Stimulated activated naive CD8-positive, alpha-beta T cell treated with anti-CD3 and anti-CD28 coated beads, Interleukin-15, Interleukin-2, amounts not matched to agents 100 ng/mL and 50 ng/mL, for 24 hours (primary cell): ENCODE measurements around the gene FSCN2.

Experiments
- H3K27ac Mint-ChIP-seq: one replicate; pipeline ENCODE4 v1.8.0; 2021; ENCODE audit warnings: mild to moderate bottlenecking, mixed read lengths
- H3K27me3 Mint-ChIP-seq: one replicate; pipeline ENCODE4 v1.8.0; 2021; ENCODE audit warnings: mixed read lengths
- H3K36me3 Mint-ChIP-seq: one replicate; pipeline ENCODE4 v1.8.0; 2021; ENCODE audit warnings: low read depth, mixed read lengths
- H3K4me1 Mint-ChIP-seq: one replicate; pipeline ENCODE4 v1.8.0; 2021; ENCODE audit warnings: low read depth, mixed read lengths
- H3K4me3 Mint-ChIP-seq: one replicate; pipeline ENCODE4 v1.8.0; 2021; ENCODE audit warnings: mild to moderate bottlenecking, mixed read lengths
- H3K9me3 Mint-ChIP-seq: one replicate; pipeline ENCODE4 v1.8.0; 2021; ENCODE audit warnings: mixed read lengths

FSCN2 gene

DNA sequence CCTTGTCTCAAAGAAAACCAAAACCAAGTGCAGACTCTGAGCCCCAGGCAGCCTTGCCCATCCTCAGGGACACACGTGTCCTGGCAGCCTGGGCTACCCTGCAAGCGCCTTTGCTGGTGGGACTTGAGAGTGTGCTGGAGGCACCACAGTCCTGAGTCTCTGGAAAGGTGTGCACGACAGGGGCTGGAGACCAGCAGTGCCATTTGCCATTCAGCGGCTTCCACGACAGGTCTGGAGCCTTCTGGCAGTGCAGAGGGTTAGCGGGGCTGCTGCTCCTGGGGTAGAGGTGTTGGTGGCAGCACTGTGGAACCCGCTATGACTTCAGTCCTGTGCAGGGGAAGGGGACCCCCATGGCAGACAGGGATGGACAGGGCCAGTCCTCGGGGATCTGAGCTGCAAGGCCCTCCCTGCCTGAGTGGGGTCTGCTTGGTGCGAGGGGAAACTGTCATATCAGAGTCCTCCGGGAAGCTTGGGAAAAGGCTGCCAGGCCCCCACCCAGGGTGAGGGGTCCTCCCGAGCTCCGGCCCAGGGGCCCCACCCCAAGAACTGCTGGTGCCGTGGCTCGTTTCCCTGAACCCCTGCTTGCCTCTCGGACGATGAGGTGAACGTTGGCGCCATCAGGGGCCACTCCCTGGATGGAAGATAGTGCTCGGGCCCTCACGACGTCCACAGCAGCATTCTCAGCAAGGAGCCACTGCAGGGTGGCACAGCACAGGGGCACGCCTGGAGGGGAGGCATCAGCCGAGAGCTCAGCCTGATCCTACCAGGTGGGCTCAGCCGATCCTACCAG is 17.2 kb downstream of the FSCN2 start:
- Mint-ChIP-seq H3K9me3 (no peaks in the 10 kb centered on the region), H3K27me3 (no peaks in the 10 kb centered on the region), H3K4me3 (no peak overlapping the region), H3K36me3 (peaks cover 13% of the 10 kb centered on the region), H3K27ac (no peak overlapping the region), H3K4me1 (peaks cover 11% of the 10 kb centered on the region)

DNA sequence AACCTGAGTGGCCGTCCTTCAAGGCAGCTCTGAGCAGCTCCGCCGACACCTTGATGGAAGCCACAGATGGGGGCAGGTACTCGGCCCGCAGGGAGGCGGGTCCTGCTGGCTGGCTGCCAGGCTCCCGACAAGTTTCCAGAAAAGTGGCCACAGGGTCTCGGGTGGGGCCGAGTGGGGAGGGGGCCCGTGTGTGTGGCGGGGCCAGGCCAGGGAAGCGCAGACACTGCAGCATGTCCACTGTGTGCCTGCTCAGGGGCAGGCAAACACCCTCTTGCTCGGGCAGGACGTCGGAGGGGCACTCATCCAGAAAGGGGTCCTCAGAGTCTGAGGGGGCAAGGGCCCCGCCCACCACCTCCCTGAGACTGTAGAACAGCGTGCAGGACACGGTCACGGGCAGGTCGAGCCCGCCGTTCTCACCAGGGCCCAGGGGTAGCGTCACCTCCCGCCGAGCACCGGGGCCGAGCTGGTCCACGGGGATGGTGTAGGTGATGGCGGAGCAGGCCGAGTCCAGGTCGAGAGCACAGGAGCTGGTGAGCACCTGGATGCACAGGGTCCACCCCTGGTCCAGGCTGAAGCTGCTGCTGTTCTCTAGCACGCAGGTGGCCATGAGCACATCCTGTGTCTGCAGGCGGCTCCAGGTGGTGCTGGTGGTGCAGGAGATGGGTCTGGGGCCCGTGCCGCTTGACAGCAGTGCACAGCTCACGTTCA is 18.9 kb downstream of the FSCN2 start:
- Mint-ChIP-seq H3K36me3 (peaks cover 13% of the 10 kb centered on the region), H3K4me3 (no peak overlapping the region), H3K4me1 (peaks cover 24% of the 10 kb centered on the region), H3K9me3 (no peaks in the 10 kb centered on the region), H3K27me3 (no peaks in the 10 kb centered on the region), H3K27ac (no peak overlapping the region)

DNA sequence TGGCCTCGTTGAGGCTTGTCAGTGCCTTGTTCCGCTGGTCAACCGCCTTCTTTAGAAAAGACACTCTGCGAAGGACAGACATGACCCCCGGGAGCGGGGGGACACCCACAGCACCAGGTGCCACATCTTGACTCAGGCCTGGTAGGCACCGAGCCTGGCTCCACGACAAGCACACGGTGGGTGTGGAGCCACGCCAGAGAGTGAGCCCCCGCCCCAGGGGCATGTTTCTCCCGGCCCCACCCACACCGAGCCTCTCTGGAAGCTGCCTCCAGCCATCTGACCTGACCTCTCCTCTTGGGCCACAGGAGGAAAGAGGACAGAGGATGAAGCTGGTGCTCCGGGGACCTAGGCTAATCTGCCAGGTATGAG is 19.4 kb downstream of the FSCN2 start:
- Mint-ChIP-seq H3K36me3 (peaks cover 13% of the 10 kb centered on the region), H3K27ac (no peak overlapping the region), H3K4me1 (peaks cover 24% of the 10 kb centered on the region), H3K4me3 (no peak overlapping the region), H3K9me3 (no peaks in the 10 kb centered on the region), H3K27me3 (no peaks in the 10 kb centered on the region)

DNA sequence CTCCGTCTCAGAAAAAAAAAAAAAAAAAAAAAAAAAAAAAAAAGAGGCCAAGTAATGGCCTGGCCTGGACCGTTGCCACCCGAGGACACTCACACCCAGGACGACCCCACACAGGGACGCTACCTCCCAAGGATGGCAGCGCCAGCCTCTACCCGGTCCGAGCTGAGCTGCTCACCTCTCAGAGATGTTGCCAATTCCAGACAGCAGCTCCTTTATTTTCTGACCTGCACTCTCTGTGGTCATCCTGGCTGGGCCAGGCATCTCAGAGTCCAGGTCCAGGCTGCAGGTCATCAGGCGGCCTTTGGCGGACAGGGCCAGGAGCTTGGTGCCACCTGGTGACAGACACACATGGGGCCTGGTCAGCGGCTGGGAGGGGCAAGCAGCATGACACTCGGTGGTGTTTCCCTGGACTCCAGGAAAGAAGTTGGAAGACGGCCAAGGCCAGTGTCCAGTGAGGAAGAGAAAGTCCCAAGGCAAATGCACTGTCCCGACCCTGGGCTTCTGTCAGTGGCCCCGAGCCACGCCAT is 20.9 kb downstream of the FSCN2 start:
- Mint-ChIP-seq H3K27me3 (no peaks in the 10 kb centered on the region), H3K36me3 (peaks cover 17% of the 10 kb centered on the region), H3K27ac (no peak overlapping the region), H3K9me3 (no peaks in the 10 kb centered on the region), H3K4me1 (peaks cover 36% of the 10 kb centered on the region), H3K4me3 (no peak overlapping the region)

DNA sequence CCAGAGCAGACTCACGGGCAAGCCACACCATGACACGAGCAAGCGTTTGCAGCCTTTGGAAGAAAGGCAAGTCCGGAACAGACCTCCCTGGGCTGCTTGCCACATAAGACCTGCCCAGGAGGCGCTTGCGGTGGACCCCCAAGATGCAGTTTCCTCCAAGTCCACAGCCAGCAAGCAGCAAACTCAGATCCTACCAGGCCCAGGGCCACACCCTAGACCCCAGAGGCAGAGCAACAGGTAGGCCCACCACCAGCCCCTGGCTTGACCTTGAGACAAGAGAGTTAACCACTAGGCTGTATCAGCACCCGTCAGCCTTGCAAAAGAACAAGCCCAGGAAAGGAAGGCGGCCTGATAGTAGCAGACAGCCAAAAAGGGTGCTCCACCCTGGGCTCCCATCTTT is 21.6 kb downstream of the FSCN2 start:
- Mint-ChIP-seq H3K27ac (no peak overlapping the region), H3K36me3 (peaks cover 19% of the 10 kb centered on the region), H3K9me3 (no peaks in the 10 kb centered on the region), H3K27me3 (no peaks in the 10 kb centered on the region), H3K4me1 (peaks cover 40% of the 10 kb centered on the region), H3K4me3 (peak overlapping the region; percentile 90)

DNA sequence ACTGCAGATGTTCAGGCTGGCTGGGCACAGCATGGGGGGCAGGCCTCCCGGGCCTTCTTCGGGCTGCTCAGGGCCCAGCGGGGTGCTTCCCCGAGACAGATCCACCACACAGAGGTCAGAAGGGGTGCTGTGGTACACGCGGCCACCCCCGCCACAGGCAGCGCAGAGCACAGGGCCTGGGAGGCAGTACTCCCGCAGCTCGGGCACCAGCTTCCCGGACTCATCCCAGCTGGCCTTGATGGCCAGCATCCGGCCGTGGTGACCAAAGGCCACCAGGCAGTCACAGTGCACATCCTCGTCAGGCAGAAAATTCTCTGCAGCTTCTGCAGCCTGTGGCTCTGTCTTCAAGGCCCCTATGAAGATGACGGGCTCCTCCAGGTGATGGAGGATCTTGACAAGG is 22.1 kb downstream of the FSCN2 start:
- no peak overlapping the region for H3K27ac Mint-ChIP-seq
- no peaks in the 10 kb centered on the region for H3K9me3 Mint-ChIP-seq
- H3K4me1 Mint-ChIP-seq = peaks cover 40% of the 10 kb centered on the region
- H3K4me3 Mint-ChIP-seq = peak overlapping the region; percentile 90
- H3K27me3 Mint-ChIP-seq = no peaks in the 10 kb centered on the region
- H3K36me3 Mint-ChIP-seq = peaks cover 19% of the 10 kb centered on the region

DNA sequence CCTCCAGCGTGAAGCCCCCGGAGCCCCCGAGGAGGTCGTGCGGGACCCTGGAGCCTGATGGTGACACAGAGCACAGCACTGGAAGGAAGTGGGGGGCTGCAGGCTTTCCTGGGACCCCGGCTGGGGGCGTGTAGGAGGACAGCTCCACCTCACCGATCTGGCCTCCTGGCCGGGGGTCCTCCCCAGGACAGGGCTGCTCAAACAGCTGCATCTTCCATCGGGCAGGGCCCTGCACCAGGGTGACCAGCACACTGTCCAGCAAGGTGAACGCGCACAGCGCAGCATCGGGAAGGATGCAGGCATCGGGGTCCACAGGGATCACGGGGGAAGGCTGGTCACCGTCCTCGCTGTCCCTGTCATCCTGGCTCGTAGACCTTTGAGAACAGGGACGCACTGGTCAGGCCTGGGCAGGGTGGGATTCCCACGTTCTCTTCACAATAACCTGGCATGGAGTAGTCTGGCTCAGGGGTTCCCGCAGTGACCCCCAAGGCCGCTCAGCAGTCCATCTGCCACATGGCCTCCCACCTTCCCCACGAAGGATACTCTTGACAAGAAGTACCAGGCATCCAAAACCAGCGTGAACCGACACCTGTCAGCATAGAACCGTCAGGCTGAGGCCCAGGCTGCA is 22.8 kb downstream of the FSCN2 start:
- no peaks in the 10 kb centered on the region for H3K9me3 Mint-ChIP-seq
- peak overlapping the region; percentile 90 for H3K4me3 Mint-ChIP-seq
- peaks cover 40% of the 10 kb centered on the region for H3K4me1 Mint-ChIP-seq
- H3K36me3 Mint-ChIP-seq = peaks cover 19% of the 10 kb centered on the region
- H3K27me3 Mint-ChIP-seq = no peaks in the 10 kb centered on the region
- H3K27ac Mint-ChIP-seq = peak overlapping the region; percentile 82

DNA sequence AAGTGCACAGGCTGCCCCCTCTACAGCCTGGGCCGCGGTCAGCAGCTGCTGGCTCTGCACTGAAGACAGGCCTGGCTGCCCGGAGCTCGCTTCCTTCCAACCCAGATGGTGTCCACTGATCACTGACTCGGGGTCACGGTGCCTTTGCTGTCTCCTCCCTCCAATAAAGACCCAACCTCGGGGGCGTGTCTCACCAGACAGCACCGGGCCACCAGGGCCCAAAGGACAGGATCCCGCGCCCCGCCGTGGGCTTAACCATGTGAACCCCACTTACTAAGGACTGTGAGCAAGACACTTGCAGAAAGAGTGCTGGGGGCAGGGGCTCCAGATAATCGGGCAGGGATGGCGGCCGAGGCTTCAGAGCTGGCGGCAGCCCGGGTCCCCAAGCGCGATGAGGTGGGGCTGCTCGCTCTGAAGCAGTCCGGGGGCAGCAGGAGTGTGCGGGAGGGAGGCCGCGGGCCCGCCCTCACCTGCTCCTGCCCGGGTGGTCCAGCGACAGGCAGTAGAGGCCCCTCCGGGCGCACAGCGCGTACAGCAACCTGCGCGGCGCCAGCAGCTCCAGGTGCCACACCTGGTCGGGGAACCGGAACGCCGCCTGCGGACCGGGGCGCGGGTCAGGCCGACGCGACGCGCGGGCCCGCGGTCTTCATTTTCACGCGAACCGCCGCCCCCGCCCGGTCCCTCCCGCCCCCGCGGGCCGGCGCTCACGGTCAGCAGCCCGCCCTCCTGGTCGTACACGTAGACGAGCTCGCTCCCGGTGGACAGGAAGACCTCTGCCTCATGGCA is 23.5 kb downstream of the FSCN2 start:
- peaks cover 43% of the 10 kb centered on the region for H3K4me1 Mint-ChIP-seq
- H3K36me3 Mint-ChIP-seq = peaks cover 19% of the 10 kb centered on the region
- peak overlapping the region; percentile 90 for H3K4me3 Mint-ChIP-seq
- peak overlapping the region; percentile 82 for H3K27ac Mint-ChIP-seq
- no peaks in the 10 kb centered on the region for H3K27me3 Mint-ChIP-seq
- no peaks in the 10 kb centered on the region for H3K9me3 Mint-ChIP-seq

DNA sequence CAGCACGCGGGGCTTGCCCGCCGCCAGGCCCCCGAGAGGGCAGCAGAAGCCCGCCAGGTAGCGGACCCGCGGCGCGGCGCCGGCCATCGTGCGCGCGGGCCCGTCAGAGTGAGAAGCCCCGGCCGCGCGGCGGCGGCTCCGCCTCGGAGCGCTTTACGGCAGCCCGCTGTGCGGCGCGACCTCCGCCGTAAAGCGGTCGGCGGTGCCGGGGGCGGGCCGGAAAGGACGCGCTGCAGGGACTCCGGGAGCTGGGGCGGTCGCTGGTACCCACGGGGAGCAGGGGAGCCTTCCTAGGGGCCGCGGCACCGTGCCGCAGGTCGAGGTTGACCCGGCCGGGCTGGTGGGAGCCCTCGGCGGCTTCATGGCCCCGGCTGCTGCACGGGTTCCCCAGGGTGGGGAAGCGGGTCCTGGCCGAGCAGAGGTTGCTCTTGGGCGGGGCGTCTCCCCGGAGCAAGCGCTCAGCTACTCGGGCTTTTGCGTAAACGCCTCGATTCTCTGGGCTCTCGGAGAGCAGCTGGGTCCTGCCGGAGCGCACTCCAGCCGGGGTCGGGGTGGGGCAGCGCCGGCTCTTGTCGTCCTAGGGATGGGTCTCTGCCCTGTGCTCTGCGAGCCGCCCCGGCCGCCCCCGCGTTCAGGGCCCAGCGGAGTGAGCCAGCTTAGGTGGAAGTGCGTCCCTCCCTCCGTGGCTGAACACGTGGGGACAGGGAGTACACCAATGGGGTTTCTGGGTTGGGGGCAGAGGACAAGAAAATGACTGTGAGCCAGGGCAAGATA is 24.3 kb downstream of the FSCN2 start, which contains the start of gene FAAP100:
Gene FAAP100 (minus strand): TSS at position 110 of the 774 bp plus-strand sequence. CDS start 23 bp downstream, at position 87.
- H3K27me3 Mint-ChIP-seq = no peaks in the 10 kb centered on the region
- peaks cover 43% of the 10 kb centered on the region for H3K4me1 Mint-ChIP-seq
- peak within 1 kb of the TSS; percentile 90 for H3K4me3 Mint-ChIP-seq
- H3K9me3 Mint-ChIP-seq = no peaks in the 10 kb centered on the region
- H3K36me3 Mint-ChIP-seq = peaks cover 23% of the 10 kb centered on the region
- peak within 1 kb of the TSS; percentile 91 for H3K27ac Mint-ChIP-seq

DNA sequence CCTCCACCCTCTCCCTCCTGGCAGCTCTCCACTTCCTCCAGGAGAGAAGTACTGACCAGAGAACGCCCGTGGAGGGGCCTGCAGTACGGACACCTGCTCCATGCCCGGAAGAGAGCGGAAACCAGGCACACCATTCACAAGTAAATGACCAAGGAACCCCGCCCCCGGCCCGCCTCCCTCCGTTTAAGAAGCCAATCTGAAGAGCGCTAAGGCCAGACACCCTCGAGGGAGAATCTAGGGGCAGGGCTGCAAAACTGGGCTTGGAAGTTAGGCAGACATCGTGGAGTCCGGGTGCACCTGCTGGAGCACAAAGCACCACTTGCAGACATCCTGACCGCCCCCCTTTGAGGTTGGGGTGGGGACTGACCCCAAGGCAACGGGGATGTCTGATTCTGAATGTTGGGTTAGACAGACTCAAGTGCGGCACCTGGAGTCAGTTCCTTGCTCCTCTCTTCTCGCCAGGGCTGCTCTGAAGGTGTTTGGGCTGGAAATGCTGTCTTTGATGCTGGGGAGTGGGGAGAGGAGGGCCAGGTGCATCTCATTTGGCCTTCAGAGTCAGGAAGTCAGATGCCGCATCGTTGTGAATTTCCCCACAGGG is 24.9 kb downstream of the FSCN2 start:
- no peaks in the 10 kb centered on the region for H3K27me3 Mint-ChIP-seq
- peaks cover 27% of the 10 kb centered on the region for H3K36me3 Mint-ChIP-seq
- H3K4me3 Mint-ChIP-seq = peak overlapping the region; percentile 88
- peaks cover 43% of the 10 kb centered on the region for H3K4me1 Mint-ChIP-seq
- no peaks in the 10 kb centered on the region for H3K9me3 Mint-ChIP-seq
- peak overlapping the region; percentile 91 for H3K27ac Mint-ChIP-seq

DNA sequence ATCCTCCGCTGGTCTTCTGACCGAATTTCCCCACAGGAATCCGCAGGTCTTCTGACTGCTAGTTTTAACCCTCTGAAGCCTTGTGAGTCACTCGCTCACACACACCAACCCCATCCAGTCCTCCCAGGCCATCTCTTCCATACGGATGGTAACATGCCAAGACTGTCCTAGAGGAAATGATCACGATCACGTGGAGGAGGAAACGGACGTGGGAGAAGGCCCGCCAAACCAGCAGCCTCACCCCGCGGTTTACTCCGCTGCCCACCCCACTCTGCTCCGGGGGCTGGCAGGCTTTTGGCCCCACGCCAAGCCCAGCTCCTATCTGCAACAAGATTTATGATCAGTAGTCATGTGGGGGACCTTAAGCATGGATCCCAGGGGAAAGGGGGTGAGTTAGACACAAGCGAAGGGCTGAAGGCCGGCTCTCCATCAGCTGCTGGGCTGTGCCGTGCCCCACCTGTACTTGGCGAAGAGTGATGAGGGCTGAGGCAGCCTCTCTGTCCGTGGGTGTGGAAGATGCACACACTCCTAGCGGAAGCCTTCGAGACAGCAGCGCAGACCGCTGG is 25.5 kb downstream of the FSCN2 start:
- H3K9me3 Mint-ChIP-seq = no peaks in the 10 kb centered on the region
- peaks cover 28% of the 10 kb centered on the region for H3K36me3 Mint-ChIP-seq
- peak overlapping the region; percentile 91 for H3K27ac Mint-ChIP-seq
- H3K4me3 Mint-ChIP-seq = peak overlapping the region; percentile 88
- H3K27me3 Mint-ChIP-seq = no peaks in the 10 kb centered on the region
- peaks cover 43% of the 10 kb centered on the region for H3K4me1 Mint-ChIP-seq

DNA sequence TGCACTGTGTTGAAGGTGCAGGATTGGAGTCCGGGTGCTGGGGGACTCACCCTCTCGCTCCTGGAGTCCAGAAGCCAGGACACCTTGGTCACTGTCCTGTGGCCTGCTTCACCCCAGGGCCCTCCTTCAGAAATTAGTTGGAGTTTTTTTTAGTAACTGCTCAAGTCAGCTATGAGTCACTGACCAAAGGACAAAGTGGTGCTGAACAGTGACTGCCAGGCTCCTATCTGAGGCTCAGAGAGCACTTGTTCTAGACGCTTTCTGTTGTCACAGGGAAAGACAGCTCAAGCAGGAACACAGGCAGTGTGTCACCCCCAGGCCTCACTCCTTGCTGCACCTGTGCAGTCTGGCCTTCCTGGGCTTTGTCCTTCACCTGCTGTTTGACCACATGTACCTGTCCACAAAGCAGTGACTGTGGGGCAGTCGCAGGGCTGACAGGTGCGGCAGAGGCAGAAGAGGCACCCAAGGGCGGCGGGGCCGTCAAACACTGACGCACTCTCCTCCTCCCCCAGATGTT is 28.1 kb downstream of the FSCN2 start:
- peaks cover 33% of the 10 kb centered on the region for H3K4me1 Mint-ChIP-seq
- H3K27me3 Mint-ChIP-seq = no peaks in the 10 kb centered on the region
- no peak overlapping the region for H3K4me3 Mint-ChIP-seq
- peaks cover 31% of the 10 kb centered on the region for H3K36me3 Mint-ChIP-seq
- H3K9me3 Mint-ChIP-seq = no peaks in the 10 kb centered on the region
- H3K27ac Mint-ChIP-seq = peak overlapping the region; percentile 26

DNA sequence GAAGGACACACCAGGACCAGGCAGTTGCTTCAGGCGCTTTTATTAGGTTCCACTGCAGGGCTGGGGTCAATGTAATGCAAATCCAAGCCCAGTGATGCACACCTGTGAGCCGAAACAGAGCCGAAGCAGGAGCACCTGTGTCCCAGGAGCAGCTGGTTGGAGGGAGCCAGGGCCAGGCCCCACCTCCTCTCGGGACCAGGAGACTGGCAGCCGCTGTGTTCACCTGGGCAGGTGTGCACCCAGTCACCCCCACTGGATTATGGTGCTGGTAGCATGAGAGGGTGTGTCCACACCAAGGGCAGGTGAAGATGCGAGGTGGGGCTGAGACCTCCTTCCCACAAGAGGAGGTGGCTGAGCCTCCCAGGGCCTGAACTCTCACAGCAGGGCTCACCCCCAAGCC is 28.7 kb downstream of the FSCN2 start:
- no peak overlapping the region for H3K4me3 Mint-ChIP-seq
- H3K36me3 Mint-ChIP-seq = peaks cover 32% of the 10 kb centered on the region
- H3K27me3 Mint-ChIP-seq = no peaks in the 10 kb centered on the region
- no peaks in the 10 kb centered on the region for H3K9me3 Mint-ChIP-seq
- no peak overlapping the region for H3K27ac Mint-ChIP-seq
- peaks cover 30% of the 10 kb centered on the region for H3K4me1 Mint-ChIP-seq
